ENCODE results near the gene ADK. TPM values are rescaled to one million over a fixed set of nuclear protein-coding genes. Genes with fewer than 3 reads are reported as not detected.

ADK gene
- total and polyA plus RNA-seq, 4 experiments from 2014 or later = 33.7 to 66.6 (median 51.0) TPM

DNA sequence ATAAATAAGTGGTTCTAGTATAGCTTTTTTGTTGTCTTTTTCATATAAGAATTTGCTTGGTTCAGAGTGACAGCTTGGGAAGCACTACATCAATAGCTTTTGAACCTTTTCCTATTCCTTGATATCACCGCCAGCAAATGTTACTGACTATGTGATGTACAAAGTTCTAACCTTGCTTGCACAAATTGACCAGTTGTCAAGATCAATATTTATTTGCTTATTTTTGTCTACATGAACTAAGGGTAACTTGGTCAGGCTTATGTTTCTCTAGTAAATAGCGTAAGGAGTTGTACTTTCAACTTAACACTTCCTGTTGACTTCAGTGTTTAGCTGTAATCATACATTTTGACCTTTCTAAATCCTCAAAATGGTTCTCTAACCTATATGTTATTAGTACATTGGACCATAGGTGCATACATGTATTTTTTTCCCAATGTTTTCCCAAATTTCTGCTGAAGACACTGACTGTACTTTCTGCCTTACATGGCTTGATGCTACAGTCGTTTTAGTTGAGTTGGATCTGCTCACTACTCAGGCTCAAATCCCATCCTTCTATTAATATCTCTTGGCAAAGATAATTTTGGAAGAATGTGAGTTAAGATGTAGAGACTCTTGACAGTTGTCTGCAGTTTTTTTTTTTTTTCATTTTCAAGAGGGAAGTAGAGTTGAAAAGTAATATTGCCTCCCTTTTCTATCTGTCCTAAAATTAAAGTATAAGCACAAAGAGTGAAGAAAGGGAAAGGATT is 436.3 kb downstream of the ADK start:
- H3K36me3 ChIP-seq (ENCODE audit: insufficient read depth, low read length) = no peaks in the 10 kb centered on the region
- Mint-ChIP-seq H3K27me3 (no peaks in the 10 kb centered on the region), H3K36me3 (no peaks in the 10 kb centered on the region), H3K9me3 (no peaks in the 10 kb centered on the region), H3K4me3 (peak overlapping the region; percentile 35 to 79 (median 55)), H3K4me1 (peaks cover 50 to 76% (median 62%) of the 10 kb centered on the region in 4 donors), H3K27ac (peak overlapping the region; percentile 81 to 97 (median 95))
- ChIA-PET CTCF (ENCODE audit: partially characterized antibody) (interaction anchor here (0.6 to 1.5 kb wide), 2 partner anchors 74 to 433 kb away, joined by 3 to 4 read pairs; no protein-coding TSS in a partner anchor), POLR2A (ENCODE audit: partially characterized antibody) (interaction anchor here (1.2 to 6.1 kb wide), 3 partner anchors 25 to 237 kb away, joined by 3 to 58 read pairs (median 3); partner anchors contain the start of gene KAT6B)
- peak in 2 of 5 donors; percentile 5 to 8 for DNase-seq
- no peaks in the 10 kb centered on the region for H3K27me3 ChIP-seq (ENCODE audit: insufficient read depth, low read length)
- H3K4me1 ChIP-seq (ENCODE audit: insufficient read depth, low read length) = peaks cover 72% of the 10 kb centered on the region
- H3K27ac ChIP-seq (ENCODE audit: low read depth, low read length) = no peak overlapping the region
- H3K4me3 ChIP-seq (ENCODE audit: low read length in 2 of 2) = no peak overlapping the region
- H3K9me3 ChIP-seq (ENCODE audit: control insufficient read depth in 1 of 2, low read length in 2 of 2) = no peaks in the 10 kb centered on the region
- intact Hi-C loops (cut with micrococcal nuclease) = loop anchor here (10.0 kb wide), 2 partner anchors 52 to 148 kb away; no protein-coding TSS in a partner anchor

DNA sequence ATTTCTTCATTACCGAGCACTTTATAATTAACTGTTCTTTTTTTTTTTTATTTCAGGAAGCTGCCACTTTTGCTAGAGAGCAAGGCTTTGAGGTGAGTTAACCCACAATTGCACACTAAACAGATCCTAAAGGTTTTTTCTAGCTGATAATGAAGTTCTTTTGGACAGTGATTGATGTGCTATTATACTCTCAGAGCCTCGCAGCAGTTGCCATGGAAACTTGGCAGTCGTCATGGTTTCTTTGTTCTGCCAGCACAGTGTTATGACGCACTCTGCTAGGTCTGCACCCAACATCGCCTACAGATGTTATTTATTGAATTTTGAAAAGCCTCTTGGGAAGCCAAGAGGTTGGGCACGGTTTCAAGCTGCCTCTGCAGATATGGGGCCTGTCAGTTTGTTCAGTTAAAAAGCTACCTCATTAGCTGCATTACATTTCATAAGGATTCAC is 438.2 kb downstream of the ADK start:
- H3K27me3 ChIP-seq (ENCODE audit: insufficient read depth, low read length) = no peaks in the 10 kb centered on the region
- Mint-ChIP-seq H3K27ac (peak overlapping the region; percentile 88 to 97 (median 95)), H3K27me3 (no peaks in the 10 kb centered on the region), H3K9me3 (no peaks in the 10 kb centered on the region), H3K4me3 (peak overlapping the region in 7 of 8 donors; percentile 19 to 84 (median 63)), H3K4me1 (peaks cover 44 to 62% (median 53%) of the 10 kb centered on the region in 4 donors), H3K36me3 (peaks cover 0 to 2% of the 10 kb centered on the region in 2 donors)
- peak; percentile 89 to 98 (median 95) for DNase-seq
- peak overlapping the region; percentile 64 for H3K27ac ChIP-seq (ENCODE audit: low read depth, low read length)
- H3K36me3 ChIP-seq (ENCODE audit: insufficient read depth, low read length) = no peaks in the 10 kb centered on the region
- CTCF ChIA-PET (ENCODE audit: partially characterized antibody) = interaction anchor here (0.6 to 1.3 kb wide), 3 partner anchors 54 to 182 kb away, joined by 3 to 4 read pairs (median 3); no protein-coding TSS in a partner anchor
- H3K4me1 ChIP-seq (ENCODE audit: insufficient read depth, low read length) = peaks cover 63% of the 10 kb centered on the region
- no peaks in the 10 kb centered on the region for H3K9me3 ChIP-seq (ENCODE audit: control insufficient read depth in 1 of 2, low read length in 2 of 2)
- no peak overlapping the region for H3K4me3 ChIP-seq (ENCODE audit: low read length in 2 of 2)
- POLR2A ChIA-PET (ENCODE audit: partially characterized antibody) = interaction anchor here (0.6 to 6.1 kb wide), 3 partner anchors 145 to 236 kb away, joined by 3 to 58 read pairs (median 3); partner anchors contain the start of gene KAT6B
- intact Hi-C loops (cut with micrococcal nuclease) = loop anchor here (1.0 to 10.0 kb wide), 3 partner anchors 54 to 237 kb away; partner anchors contain the start of gene KAT6B

DNA sequence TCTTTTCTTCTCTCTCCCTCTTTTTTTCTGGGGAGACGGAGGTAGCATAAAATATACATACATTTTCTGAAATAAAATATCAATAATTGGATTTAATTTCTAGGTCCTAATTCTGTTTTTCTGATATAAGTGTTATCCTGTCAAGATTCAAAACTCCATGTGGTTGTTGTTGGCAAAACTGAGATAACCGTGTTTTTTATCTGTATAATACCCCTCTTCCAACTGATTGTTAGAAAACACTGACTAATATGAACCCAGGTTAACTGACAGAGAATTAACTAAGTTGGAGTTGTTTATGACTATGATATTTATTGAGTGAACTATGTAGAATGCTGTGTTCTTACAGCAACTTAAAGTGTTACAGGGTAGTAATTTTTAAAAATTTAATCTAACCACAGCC is 438.8 kb downstream of the ADK start:
- POLR2A ChIA-PET (ENCODE audit: partially characterized antibody) = interaction anchor here (6.1 kb wide), 1 partner anchor 235 kb away, joined by 58 read pairs; the partner anchor contains the start of gene KAT6B
- Mint-ChIP-seq H3K4me1 (peaks cover 39 to 56% (median 48%) of the 10 kb centered on the region in 4 donors), H3K27me3 (no peaks in the 10 kb centered on the region)

DNA sequence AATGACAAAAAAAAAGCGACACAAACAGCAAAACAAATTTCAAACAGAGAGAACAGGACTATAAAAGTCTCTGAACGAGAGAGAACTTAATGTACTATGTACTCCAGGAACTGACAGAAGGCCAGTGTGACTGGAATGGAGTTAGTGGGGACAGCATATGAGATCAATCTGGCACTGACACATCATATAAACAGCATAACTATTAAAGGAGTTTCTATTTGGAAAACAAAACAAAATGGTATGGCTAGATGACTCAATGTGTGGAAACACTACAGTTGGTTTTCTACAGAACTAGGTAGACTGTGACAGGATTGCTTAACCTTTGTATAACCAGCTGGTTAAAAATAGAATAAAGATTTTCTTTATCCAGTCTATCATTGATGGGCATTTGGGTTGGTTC is 442.4 kb downstream of the ADK start:
- no peaks in the 10 kb centered on the region for H3K27me3 Mint-ChIP-seq
- peaks cover 23 to 37% (median 27%) of the 10 kb centered on the region in 4 donors for H3K4me1 Mint-ChIP-seq
- peaks cover 28% of the 10 kb centered on the region for H3K4me1 ChIP-seq (ENCODE audit: insufficient read depth, low read length)
- H3K9me3 Mint-ChIP-seq = no peaks in the 10 kb centered on the region
- intact Hi-C loops (cut with micrococcal nuclease) = no loop called here
- ChIA-PET POLR2A (ENCODE audit: partially characterized antibody) (no interaction called here), CTCF (ENCODE audit: partially characterized antibody) (no interaction called here)
- DNase-seq = no peak
- peak overlapping the region in 3 of 7 donors; percentile 53 to 86 (median 54) for H3K27ac Mint-ChIP-seq
- no peak overlapping the region for H3K4me3 Mint-ChIP-seq
- no peaks in the 10 kb centered on the region for H3K36me3 ChIP-seq (ENCODE audit: insufficient read depth, low read length)
- H3K4me3 ChIP-seq (ENCODE audit: low read length in 2 of 2) = no peak overlapping the region
- H3K27ac ChIP-seq (ENCODE audit: low read depth, low read length) = no peak overlapping the region
- H3K36me3 Mint-ChIP-seq = peaks cover 3 to 5% of the 10 kb centered on the region in 2 donors
- H3K27me3 ChIP-seq (ENCODE audit: insufficient read depth, low read length) = no peaks in the 10 kb centered on the region
- no peaks in the 10 kb centered on the region for H3K9me3 ChIP-seq (ENCODE audit: control insufficient read depth in 1 of 2, low read length in 2 of 2)

More for the DNA sequence above, 438.8 kb downstream of the ADK start:
- Histone ChIP-seq H3K36me3 (ENCODE audit: insufficient read depth, low read length) (no peaks in the 10 kb centered on the region), H3K27me3 (ENCODE audit: insufficient read depth, low read length) (no peaks in the 10 kb centered on the region), H3K9me3 (ENCODE audit: control insufficient read depth in 1 of 2, low read length in 2 of 2) (no peaks in the 10 kb centered on the region), H3K27ac (ENCODE audit: low read depth, low read length) (peak overlapping the region; percentile 64), H3K4me3 (ENCODE audit: low read length in 2 of 2) (no peak overlapping the region), H3K4me1 (ENCODE audit: insufficient read depth, low read length) (peaks cover 57% of the 10 kb centered on the region)
- CTCF ChIA-PET (ENCODE audit: partially characterized antibody) = interaction anchor here (0.6 to 1.3 kb wide), 2 partner anchors 92 to 182 kb away, joined by 3 read pairs; no protein-coding TSS in a partner anchor
- Mint-ChIP-seq H3K9me3 (no peaks in the 10 kb centered on the region), H3K36me3 (peaks cover 0 to 2% of the 10 kb centered on the region in 2 donors), H3K27ac (peak overlapping the region; percentile 88 to 97 (median 95)), H3K4me3 (no peak overlapping the region)
- DNase-seq = no peak
- intact Hi-C loops (cut with micrococcal nuclease) = loop anchor here (1.0 to 10.0 kb wide), 3 partner anchors 55 to 236 kb away; partner anchors contain the start of gene KAT6B

DNA sequence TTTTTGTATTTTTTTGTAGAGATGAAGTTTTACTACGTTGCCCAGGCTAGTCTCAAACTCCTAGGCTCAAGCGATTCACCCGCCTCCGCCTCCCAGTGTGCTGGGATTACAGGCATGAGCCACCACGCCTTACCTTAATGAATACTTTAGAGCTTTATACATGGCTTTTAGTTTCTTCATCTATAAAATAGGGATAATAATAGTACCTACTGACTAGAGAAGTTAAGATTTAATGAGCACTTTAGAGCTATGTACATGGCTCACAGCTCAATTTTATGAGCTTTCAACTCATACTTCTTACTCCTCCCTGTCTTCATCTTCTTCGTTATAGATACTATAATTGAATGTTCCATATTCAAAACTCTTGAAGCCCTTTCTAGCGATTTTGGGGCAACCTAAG is 445.7 kb downstream of the ADK start:
- Mint-ChIP-seq H3K36me3 (peaks cover 6 to 12% of the 10 kb centered on the region in 2 donors), H3K9me3 (no peaks in the 10 kb centered on the region), H3K4me3 (no peak overlapping the region), H3K4me1 (peaks cover 7 to 14% (median 9%) of the 10 kb centered on the region in 4 donors), H3K27me3 (no peaks in the 10 kb centered on the region), H3K27ac (peak overlapping the region in 2 of 7 donors; percentile 57 to 89)
- Histone ChIP-seq H3K4me1 (ENCODE audit: insufficient read depth, low read length) (peaks cover 7% of the 10 kb centered on the region), H3K9me3 (ENCODE audit: control insufficient read depth in 1 of 2, low read length in 2 of 2) (no peaks in the 10 kb centered on the region), H3K27me3 (ENCODE audit: insufficient read depth, low read length) (no peaks in the 10 kb centered on the region), H3K27ac (ENCODE audit: low read depth, low read length) (no peak overlapping the region), H3K36me3 (ENCODE audit: insufficient read depth, low read length) (no peaks in the 10 kb centered on the region), H3K4me3 (ENCODE audit: low read length in 2 of 2) (no peak overlapping the region)
- intact Hi-C loops (cut with micrococcal nuclease) = no loop called here
- POLR2A ChIA-PET (ENCODE audit: partially characterized antibody) = interaction anchor here (1.0 kb wide), 1 partner anchor 11 kb away, joined by 4 read pairs; no protein-coding TSS in a partner anchor
- CTCF ChIA-PET (ENCODE audit: partially characterized antibody) = interaction anchor here (1.2 kb wide), 1 partner anchor 53 kb away, joined by 3 read pairs; no protein-coding TSS in a partner anchor
- DNase-seq = no peak

DNA sequence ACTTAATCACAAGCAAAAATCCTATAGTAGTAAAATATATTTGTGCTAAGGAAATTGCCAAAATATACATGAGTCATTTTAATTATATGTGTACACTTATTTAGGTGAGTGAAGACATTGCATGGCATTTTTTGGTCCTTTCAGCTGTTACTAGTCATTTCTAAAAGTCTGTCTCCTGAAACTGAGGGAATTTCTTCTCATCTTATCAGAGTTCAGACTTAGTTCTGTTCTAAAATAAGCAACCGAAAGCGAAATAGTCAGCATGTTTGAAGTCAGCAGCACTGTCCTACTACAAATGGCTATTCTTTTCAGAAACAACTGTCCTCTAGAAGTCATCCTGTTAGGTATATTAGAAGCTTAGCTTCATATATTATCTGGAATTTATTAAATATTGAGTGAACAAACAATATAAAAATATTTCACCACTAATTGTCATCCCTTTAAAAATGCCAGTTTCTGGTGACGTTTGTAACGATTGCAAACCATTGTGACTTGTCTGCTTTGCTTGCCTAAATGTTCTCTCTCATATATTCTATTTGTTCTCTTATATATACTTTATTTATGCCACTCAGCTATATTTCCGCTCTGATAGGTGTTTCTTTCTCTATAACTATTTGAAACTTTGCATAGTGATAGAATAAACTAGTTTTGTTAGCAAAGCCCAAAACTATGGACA is 448.0 kb downstream of the ADK start:
- no peak overlapping the region for H3K4me3 Mint-ChIP-seq
- ChIA-PET POLR2A (ENCODE audit: partially characterized antibody) (interaction anchor here (1.3 kb wide), 1 partner anchor 13 kb away, joined by 4 read pairs; no protein-coding TSS in a partner anchor), CTCF (ENCODE audit: partially characterized antibody) (no interaction called here)
- H3K4me1 Mint-ChIP-seq = peaks cover 7 to 14% (median 10%) of the 10 kb centered on the region in 4 donors
- H3K27ac Mint-ChIP-seq = peak overlapping the region in 1 of 7 donors; percentile 25
- H3K4me1 ChIP-seq (ENCODE audit: insufficient read depth, low read length) = peaks cover 7% of the 10 kb centered on the region
- no peaks in the 10 kb centered on the region for H3K36me3 ChIP-seq (ENCODE audit: insufficient read depth, low read length)
- peaks cover 0 to 5% (median 2%) of the 10 kb centered on the region in 8 donors for H3K9me3 Mint-ChIP-seq
- intact Hi-C loops (cut with micrococcal nuclease) = no loop called here
- no peaks in the 10 kb centered on the region for H3K27me3 ChIP-seq (ENCODE audit: insufficient read depth, low read length)
- peaks cover 13 to 35% of the 10 kb centered on the region in 2 donors for H3K36me3 Mint-ChIP-seq
- DNase-seq = no peak
- no peaks in the 10 kb centered on the region for H3K27me3 Mint-ChIP-seq
- no peaks in the 10 kb centered on the region for H3K9me3 ChIP-seq (ENCODE audit: control insufficient read depth in 1 of 2, low read length in 2 of 2)
- no peak overlapping the region for H3K4me3 ChIP-seq (ENCODE audit: low read length in 2 of 2)
- no peak overlapping the region for H3K27ac ChIP-seq (ENCODE audit: low read depth, low read length)

All from CD4-positive, alpha-beta memory T cell (primary cell).